Measurements from ENCODE around the gene NCOA3.
A peak's percentile ranks its signal among the peaks of the same experiment; 100 is the strongest.
"Not testable (repeated sequence)": the region's sequence is repeated elsewhere in the genome, so short reads cannot be mapped to it uniquely, and the experiment has no call there.

Gene NCOA3

DNA sequence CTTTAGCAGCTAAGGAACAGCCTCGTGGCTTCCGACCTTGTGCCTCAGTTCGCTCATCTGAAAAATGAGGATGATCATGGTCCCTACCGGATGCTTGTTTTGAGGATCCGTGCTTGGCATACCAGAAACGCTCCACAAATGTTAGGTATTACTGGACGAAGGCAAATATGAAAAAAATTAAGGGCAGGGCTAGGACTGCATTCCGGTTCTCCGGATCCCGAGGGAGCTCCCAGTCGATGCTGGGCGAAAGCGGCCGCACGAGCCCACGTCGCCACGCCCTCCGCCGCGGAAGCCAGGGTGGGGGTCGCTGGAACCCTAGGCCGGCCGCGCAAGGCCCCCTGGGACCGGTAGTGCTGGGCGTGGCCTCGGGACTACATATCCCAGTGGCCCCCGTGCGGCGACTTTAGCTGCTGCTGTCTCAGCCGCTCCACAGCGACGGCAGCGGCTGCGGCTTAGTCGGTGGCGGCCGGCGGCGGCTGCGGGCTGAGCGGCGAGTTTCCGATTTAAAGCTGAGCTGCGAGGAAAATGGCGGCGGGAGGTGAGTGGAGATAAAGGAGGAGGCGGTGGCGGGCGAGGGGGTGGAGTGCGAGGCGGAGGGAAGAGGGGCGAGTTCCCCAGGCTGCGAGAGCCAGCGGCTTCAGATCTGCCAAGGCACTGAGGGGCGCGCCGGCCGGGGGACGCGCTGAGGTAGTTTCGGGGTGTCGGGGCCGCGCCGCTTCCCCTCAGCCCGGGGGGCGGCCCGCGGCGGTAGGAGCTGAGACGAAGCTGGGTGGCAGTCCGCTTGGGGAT lies at the start of gene NCOA3:
Gene NCOA3, plus strand, starts transcription at position 406 of the 789 bp plus-strand sequence. CDS start 120,361 bp downstream, outside the sequence.
- DNase-seq = peak; percentile 98

DNA sequence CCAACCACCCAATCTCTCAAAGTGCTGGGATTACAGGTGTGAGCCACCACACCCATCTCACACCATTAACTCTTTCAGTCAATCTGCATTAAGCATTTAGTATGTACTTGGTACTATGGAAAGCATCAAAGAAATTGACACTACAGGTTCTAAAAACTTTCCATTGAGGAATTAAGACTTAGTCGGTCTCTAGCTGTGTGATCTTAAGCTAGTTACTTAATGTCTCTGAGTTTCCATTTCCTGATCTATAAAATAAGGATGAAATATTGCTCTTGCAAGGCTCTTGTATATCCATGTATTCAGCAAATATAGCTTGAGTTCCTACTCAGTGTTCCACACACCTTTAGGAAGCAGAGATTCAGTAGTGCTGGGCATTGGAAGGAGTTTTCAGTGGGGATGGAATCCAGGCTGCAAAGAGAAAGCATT lies 48.9 kb upstream of the NCOA3 start:
- no peak for DNase-seq

DNA sequence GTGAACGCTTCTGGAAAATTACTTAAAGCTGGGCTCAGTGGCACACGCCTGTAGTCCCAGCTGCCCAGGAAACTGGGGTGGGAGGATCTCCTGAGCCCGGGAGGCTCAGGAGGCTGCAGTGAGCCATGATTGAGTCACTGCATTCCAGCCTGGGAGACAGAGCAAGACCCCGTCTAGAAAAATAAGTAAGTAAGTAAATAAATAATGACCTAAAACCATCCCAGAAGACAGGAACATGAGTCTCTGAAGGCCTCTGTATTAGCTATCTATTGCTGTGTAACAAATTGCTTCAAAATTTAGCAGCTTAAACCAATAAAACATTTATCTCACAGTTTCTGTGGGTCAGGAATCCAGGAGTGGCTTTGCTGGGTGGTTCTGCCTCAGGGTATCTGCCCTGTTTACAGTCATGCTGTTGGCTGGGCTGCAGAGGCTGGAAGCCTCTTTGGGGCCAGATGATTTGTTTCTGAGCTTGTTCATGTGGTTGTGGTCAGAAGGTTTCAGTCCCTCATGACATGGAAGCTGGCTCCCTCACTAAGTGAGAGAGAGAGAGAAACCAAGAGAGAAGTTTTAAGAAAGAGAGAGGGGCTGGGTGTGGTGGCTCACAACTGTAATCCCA lies 48.4 kb upstream of the NCOA3 start:
- DNase-seq = peak; percentile 92

DNA sequence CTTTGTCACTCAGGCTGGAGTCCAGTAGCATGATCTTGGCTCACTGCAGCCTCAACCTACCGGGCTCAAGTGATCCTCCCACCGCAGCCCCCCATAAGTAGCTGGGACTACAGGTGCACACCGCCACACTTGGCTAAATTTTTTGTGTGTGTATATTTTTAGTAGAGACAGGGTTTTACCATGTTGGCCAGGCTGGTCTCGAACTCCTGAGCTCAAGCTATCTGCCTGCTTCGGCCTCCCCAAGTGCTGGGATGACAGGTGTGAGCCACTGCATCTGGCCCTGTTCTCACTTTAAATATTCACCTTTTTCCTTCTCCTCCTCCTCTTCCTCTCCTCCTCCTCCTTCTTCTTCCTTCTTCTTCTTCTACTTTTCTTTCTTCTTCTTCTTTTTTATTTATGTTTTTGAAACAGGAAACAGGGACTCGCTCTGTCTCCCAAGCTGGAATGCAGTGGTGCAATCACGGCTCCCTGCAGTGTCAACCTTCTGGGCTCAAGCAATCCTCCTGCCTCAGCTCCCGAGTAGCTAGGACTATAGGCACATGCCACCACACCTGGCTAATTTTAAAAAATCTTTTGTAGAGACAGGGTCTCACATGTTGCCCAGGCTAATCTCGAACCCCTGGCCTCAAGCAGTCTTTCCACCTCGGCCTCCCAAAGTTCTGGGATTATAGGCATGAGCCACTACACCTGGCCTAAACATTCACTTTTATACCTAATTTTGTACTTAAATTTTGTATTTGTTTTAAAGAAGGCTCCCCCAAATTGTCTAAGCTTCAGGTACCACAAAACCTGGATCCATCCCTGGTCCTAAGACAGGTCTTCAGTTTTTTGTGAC lies 47.2 kb upstream of the NCOA3 start:
- DNase-seq = no peak

DNA sequence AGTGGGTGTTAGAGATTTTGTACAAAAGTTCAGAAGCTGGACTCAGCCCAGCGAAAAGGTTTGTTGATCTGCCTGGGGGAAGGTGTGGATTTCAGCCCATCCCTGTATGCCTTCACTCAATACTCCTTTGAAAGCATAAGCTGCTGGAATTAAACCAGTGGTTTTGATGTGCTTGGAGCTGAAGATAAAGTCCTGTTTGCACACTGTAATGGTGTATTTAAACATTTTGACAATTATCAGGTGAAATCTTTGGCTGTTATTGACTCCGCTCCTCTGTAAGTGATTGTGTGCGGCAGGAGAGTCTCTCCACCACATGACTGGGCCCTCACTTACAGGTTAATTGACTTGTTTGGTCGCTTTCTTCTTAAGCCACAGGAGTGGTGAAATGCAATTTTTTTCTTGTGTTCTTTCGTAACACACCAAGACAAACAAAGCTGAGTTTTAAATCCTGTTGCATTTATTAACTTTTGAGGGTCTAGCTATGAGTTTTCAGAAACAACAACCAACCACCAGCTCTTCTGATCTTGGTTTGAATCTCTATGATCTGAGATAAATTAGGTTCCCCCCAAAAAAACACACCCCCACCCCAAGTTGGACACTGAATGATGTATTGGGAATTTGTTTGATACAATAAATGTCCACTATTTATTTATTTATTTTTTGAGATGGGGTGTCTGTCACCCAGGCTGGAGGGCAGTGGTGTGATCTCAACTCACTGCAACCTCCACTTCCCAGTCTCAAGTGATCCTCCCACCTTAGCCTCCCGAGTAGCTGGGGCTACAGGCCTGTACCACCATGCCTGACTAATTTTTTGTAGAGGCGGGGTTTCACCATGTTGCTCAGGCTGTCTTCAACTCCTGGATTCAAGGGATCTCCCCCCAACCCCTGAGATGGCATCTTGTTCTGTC lies 46.3 kb upstream of the NCOA3 start:
- no peak for DNase-seq

DNA sequence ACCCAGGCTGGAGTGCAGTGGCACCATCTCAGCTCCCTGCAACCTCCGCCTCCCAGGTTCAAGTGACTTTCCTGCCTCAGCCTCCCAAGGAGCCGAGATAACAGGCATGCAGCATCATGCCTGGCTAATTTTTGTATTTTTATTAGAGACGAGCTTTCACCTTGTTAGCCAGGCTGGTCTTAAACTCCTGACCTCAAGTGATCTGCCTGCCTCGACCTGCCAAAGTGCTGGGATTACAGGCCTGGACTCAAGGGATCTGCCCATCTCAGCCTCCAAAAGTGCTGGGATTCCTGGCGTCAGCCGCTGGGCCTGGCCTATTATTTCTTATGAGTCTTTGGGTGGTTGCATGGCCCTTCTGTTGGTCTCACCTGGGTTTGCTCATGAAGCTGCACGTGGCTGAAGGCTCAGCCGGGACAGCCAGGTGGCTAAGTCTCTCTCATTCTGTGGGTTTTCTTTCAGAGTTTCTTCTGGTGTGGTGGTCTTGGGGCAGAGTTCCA lies 45.6 kb upstream of the NCOA3 start:
- no peak for DNase-seq

DNA sequence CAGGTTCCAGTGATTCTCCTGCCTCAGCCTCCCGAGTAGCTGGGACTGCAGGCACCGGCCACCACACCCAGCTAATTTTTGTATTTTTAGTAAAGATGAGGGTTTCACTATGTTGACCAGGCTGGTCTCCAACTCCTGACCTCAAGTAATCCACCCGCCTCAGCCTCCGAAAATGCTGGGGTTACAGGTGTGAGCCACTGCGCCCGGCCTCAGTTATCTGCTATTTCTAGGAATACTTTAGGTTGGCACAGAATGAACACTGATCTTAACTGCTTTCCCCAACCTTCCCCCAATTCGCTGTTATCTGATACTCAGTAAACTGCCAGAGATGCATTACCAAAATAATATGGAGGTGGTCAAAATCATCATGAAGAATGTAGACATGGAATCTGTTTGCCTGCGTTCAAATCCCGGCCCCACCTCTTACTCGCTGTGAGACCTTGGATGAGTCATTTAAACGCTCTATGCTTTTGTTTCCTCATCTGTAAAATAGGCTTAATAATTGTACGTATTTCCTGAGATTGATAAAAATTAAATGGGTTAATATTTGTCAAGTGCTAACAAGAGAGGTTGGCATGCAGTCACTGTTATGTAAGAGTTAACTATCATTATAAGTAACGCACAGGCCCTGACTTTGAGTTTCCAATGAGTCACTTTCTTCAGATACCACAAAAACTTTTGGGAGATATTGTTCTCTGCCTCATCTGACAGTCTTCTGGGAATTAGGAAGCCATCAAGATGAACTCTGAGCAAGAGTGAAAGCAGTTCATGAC lies 44.5 kb upstream of the NCOA3 start:
- DNase-seq = peak; percentile 87

DNA sequence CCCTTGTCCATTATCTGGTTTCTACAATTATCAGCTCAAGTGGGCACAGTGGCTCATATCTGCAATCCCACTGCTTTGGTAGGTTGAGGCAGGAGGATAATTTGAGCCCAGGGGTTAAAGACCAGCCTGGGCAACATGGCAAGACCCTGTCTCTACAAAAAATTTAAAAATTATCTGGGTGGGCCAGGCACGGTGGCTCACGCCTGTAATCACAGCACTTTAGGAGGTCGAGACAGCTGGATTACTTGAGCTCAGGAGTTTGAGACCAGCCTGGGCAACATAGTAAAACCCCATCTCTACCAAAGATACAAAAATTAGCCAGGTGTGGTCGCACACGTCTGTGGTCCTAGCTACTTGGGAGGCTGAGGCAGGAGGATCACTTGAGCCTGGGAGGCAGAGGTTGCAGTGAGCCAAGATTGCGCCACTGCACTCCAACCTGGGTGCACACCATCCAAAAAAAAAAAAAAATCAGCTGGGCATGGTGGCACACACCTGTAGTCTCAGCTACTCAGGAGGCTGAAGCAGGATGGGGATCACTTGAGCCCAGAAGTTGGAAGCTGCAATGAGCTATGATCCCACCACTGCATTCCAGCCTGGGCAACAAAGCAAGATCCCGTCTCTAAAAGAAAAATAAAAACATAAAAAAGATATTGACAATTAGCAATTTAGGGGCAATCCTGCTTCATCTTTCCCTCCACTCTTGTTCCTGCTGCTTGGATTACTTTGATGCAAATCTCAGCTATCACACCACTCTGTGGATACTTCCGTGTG lies 43.2 kb upstream of the NCOA3 start:
- not testable (repeated sequence) for DNase-seq

DNA sequence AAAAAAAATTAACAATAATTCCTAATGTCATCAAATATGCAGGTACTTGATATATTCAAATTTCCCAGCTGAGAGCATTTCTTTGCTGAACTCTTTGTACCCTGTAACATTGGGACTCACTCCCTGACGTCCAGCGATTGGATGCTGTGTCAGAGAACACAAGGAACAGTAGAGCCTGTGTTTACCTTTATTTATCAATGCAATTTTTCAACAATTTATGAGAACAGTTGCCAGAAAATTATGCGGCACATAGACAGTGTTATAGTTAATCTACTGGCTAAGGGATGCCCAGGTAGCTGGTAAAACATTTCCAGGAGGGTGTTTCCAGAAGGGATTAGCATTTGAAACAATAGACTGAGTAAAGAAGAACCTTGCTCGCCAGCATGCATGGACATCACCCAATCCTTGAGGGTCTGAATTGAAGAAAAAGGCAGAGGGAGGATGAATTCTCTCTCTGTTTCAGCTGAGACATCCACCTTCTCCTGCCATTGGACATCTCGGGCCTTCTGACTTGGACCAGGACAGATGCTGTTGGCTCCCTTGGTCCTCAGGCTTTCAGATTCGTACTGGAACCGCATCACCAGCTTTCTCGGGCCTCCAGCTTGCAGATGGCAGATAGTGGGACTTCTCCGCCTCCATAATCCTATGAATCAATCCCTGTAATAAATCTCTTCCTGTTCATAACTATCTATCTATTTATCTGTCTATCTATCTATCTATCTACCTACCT lies 42.2 kb upstream of the NCOA3 start:
- no peak for DNase-seq

DNA sequence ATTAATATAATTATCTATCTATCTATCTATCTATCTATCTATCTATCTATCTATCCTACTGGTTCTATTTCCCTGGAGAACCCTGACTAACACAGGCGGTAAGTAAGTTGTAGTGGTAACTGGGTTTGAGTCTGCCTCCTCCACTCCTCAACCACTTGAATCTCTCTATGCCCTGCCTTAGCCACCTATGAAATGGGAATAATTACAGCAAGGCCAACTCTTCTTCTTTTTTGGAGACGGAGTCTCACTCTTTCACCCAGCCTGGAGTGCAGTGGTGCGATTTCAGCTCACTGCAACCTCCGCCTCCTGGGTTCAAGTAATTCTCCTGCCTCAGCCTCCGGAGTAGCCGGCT lies 41.0 kb upstream of the NCOA3 start:
- DNase-seq = not testable (repeated sequence)

DNA sequence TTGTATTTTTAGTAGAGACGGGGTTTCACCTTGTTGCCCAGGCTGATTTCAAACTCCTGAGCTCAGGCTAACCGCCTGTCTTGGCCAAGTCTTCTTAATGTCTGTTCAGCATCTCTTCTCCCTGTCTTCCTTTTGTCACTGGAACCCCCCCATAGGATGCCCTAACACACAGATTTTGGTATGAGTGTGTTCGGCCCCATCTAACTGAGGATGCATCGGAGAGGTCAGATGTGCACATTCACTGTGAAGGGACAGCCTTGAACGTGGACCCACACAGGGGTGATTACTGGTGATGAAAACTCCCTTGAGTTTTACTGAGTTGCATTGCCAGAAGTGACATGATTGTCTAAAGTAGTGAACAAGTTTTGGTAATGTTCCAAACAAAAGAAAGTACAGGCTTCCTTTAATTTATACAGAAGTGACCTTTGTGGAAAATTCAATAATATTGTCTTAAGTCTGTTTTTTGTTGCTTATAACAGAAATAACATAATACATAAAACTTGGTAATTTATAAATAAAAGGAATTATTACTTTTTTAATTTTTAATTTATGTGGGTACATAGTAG lies 40.5 kb upstream of the NCOA3 start:
- no peak for DNase-seq

DNA sequence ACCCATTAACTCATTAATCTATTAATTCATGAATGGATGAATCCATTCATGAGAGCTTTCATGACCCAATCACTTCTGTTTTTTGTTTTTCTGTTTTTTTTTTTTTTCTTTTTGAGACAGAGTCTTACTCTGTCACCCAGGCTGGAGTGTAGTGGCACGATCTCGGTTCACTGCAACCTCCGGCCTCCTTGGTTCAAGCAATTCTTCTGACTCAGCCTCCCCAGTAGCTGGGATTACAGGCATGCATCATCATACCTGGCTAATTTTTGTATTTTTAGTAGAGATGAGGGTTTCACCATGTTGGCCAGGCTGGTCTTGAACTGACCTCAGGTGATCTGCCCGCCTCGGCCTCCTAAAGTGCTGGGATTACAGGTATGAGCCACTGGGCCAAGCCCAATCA lies 39.8 kb upstream of the NCOA3 start:
- not testable (repeated sequence) for DNase-seq

DNA sequence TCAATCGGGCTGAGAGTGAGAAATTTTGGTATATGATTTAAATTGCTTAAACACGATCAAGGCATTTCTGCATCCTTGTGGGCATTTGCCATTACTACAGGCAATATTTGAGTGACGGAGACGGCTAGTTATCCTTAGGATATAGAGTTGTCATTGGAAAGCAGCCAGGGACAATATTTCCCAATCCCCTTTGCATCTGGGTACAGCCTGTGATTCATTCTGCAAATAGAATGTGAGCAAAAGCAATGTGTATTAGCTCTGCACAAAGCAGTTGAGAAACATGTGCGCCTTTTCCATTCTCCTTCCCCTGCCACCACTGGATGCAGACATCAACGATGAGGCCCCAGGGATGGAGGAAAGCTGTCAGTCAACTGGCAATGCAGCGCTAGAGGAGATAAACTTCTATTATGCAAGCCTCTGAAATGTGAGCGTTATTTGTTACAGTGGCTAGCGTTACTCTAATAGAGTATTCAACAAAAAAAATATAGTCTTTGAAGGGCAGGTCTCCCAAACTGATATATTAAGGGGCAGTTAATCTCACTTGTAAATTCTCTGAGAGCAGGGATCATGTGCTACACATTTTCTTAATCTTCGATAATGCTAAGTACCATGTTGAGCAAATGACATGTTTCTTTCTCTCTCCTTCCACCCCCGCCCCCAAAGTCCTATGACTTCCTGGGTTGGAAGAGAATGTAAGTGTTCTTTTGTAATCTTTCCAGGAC lies 37.1 kb upstream of the NCOA3 start:
- no peak for DNase-seq

DNA sequence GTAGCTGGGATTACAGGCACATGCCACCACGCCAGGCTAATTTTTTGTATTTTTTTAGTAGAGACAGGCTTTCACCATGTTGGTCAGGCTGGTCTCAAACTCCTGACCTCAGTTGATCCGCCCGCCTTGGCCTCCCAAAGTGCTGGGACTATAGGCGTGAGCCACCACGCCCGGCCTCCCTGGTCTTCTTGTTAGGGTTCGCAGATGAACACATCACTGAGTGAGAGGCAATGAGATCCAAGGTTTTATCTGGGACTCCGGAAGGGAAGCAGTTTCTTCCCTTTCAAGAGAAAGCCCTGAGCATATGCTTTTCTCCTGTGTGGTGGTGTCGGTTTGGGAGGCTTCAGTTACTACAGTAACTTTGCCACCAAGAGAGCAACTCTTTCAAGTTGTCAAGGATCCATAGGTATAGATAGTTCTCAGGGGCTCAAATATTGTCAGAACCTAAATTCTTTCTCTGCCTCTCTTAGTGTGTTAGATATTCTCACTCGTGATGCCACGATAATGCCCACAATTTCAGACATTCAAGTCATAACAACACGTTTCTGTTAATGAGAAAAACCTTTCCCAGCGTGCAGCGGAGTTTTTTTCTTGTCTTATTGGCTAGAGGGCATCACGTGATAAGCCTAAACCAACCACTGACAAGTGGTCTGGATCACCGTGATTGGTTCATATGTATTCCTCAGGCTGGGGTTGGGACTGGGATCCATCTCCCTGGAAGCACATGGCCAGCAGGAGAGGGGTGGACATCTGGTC lies 36.2 kb upstream of the NCOA3 start:
- DNase-seq = no peak

DNA sequence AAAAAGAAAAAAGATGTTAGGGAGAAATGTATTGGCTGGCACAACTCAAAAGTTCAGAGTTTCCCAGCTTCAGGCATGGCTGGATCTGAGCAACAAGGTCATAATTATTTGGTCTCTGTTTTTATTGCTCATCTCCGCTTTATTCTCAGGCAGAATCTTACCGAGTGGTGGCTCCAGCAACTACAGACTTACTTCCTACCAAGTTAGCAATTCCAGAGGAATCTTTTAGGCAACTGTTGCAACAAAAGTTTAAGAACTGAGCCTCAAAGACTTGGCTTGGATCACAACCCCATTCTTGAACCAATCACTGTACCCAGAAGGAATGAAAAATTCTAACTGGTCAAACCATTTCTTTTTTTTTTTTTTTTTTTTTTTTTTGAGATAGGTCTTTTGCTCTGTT lies 35.5 kb upstream of the NCOA3 start:
- no peak for DNase-seq

DNA sequence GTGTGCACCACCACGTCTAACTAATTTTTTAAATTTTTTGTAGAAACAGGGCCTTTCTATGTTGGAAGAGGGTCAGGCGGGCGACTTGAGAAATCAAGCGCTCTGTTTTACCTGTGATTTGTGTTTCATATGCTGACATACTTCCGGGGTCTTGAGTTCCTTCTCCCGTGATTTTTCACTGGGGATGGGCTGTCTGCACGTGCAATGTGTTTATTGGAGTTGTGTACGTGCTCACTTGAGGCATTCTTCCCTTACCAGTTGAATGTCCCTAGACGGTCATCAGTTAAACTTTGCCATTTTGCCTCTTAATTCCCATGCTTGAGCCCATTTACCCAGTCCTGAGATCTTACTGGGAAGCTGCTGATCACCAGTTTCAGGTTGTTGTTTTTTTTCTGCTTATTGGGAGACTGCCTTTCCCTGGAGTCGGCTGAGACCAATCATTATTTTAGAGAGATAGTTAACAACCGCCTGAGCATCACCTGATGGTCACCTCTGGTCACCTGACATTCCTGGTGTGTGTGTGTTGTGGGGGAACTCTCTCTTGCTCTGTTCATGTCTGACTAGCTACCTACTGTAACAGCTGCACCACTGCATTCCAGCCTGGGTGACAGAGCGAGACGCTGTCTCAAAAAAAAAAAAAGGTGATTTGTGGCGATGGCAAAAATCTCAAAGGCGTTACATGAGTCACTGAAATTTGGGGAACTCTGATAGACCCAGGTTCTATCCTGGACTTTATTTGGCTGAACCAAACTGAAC lies 34.8 kb upstream of the NCOA3 start:
- DNase-seq = no peak

DNA sequence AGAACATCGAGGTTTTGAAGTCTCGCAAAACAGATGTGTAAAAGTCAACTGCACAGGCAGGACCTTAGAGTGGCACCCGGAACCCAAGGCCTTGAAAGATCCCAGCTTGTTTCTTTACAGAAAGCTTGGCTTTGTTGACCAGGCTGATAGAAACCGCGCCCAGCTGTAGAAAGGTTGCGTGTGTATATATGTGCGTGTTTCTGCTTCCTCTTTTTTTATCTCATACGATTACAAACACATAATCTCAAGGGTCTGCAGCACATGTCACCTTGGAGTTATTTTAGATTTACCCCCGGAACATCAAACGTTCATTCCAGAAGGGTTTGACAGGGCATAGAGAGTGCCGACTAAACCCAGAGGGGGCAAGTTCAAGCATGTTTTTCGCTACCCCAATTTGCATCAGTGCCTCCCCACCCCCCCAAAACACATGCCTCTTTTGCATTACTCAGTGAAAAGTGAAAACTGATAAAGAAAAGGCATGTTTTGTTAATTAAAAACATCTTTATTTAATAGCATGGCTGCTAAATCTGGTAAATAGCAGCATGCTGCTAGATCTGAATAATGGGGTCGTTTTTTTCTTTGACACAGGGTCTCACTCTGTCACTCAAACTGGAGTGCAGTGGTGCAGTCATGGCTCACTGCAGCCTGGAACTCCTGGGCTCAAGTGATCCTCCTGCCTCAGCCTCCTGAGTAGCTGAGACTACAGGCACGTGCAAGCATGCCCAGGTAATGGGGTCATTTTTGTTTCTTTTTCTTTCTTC lies 33.2 kb upstream of the NCOA3 start:
- DNase-seq = no peak

All from activated CD4-positive, alpha-beta T cell treated with anti-CD3 and anti-CD28 coated beads, Interleukin-2, Interleukin-6, amounts not matched to agents 100 ng/mL and 50 ng/mL, durations not matched to agents 16 hours and 8 hours (primary cell).